HepG2 (cell line): ENCODE measurements around the gene ZKSCAN3.

Source experiments
- CBFB ChIP-seq: sonication (generic); formaldehyde crosslinking; IDR thresholded peaks from 2 replicates; pipeline ENCODE4 v1.4.0; 2020; ENCODE audit warnings: missing genetic modification reagents
- NPAS2 ChIP-seq: sonication (generic); formaldehyde crosslinking; IDR thresholded peaks from 2 replicates; pipeline ENCODE4 v1.8.0; 2022; ENCODE audit warnings: mild to moderate bottlenecking, missing genetic modification reagents, borderline replicate concordance
- ZFP90 ChIP-seq: sonication (generic); formaldehyde crosslinking; IDR thresholded peaks from 2 replicates; pipeline ENCODE4 v1.8.0; 2022; ENCODE audit warnings: missing genetic modification reagents, mild to moderate bottlenecking, inconsistent platforms, borderline replicate concordance
- TF ChIP-seq, protein P1 (sequence below): sonication (generic); formaldehyde crosslinking; IDR thresholded peaks from 2 replicates; pipeline ENCODE4 v1.5.0; 2020; ENCODE audit warnings: missing genetic modification reagents
- TF ChIP-seq, protein P2 (sequence below): sonication (generic); formaldehyde crosslinking; IDR thresholded peaks from 2 replicates; pipeline ENCODE4 v1.5.0; 2020; ENCODE audit warnings: mild to moderate bottlenecking, missing genetic modification reagents, moderate library complexity
- TF ChIP-seq, protein P3 (sequence below): sonication (generic); formaldehyde crosslinking; conservative IDR thresholded peaks from 2 replicates; pipeline ENCODE4 v1.8.0; 2022; ENCODE audit warnings: missing genetic modification reagents

DNA sequence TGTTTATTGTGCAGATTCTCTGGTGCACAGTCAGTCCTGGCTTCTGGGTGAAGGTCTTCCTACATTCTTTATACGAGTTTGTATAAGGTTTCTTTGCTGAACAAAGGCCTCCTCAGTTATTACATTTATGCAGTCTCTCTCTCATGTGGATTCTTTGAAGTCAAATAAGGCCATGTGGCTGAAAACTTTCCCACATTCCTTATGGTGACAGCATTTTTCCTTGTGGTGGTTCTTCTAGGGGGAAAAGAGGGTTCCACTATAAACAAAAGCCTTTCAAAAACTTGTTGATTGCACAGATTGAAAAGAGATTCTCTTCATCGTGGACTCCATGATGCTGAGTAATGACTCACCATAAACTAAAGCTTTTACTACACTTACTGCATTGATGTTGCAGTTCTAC lies 30.6 kb downstream of the ZKSCAN3 start:
- TF ChIP-seq ZFP90 (CRISPR knock-in tag) (no peak), NPAS2 (CRISPR knock-in tag) (no peak), CBFB (no peak)
- TF ChIP-seq, protein P1, sequence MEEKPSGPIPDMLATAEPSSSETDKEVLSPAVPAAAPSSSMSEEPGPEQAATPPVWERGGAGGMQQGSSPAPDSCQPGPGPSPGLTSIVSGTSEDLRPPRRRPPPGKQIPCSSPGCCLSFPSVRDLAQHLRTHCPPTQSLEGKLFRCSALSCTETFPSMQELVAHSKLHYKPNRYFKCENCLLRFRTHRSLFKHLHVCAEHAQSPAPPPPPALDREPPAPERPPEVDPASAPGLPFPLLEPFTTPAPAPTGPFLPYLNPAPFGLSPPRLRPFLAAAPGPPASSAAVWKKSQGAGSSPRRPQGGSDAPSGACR (CRISPR knock-in tag) = no peak
- TF ChIP-seq, protein P2, sequence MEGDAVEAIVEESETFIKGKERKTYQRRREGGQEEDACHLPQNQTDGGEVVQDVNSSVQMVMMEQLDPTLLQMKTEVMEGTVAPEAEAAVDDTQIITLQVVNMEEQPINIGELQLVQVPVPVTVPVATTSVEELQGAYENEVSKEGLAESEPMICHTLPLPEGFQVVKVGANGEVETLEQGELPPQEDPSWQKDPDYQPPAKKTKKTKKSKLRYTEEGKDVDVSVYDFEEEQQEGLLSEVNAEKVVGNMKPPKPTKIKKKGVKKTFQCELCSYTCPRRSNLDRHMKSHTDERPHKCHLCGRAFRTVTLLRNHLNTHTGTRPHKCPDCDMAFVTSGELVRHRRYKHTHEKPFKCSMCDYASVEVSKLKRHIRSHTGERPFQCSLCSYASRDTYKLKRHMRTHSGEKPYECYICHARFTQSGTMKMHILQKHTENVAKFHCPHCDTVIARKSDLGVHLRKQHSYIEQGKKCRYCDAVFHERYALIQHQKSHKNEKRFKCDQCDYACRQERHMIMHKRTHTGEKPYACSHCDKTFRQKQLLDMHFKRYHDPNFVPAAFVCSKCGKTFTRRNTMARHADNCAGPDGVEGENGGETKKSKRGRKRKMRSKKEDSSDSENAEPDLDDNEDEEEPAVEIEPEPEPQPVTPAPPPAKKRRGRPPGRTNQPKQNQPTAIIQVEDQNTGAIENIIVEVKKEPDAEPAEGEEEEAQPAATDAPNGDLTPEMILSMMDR (CRISPR knock-in tag) = no peak
- TF ChIP-seq, protein P3, sequence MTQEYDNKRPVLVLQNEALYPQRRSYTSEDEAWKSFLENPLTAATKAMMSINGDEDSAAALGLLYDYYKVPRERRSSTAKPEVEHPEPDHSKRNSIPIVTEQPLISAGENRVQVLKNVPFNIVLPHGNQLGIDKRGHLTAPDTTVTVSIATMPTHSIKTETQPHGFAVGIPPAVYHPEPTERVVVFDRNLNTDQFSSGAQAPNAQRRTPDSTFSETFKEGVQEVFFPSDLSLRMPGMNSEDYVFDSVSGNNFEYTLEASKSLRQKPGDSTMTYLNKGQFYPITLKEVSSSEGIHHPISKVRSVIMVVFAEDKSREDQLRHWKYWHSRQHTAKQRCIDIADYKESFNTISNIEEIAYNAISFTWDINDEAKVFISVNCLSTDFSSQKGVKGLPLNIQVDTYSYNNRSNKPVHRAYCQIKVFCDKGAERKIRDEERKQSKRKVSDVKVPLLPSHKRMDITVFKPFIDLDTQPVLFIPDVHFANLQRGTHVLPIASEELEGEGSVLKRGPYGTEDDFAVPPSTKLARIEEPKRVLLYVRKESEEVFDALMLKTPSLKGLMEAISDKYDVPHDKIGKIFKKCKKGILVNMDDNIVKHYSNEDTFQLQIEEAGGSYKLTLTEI (CRISPR knock-in tag) = no peak
